ENCODE data around the gene LONP1.
"Not testable (repeated sequence)": the region's sequence is repeated elsewhere in the genome, so short reads cannot be mapped to it uniquely, and the experiment has no call there.

Gene LONP1

DNA sequence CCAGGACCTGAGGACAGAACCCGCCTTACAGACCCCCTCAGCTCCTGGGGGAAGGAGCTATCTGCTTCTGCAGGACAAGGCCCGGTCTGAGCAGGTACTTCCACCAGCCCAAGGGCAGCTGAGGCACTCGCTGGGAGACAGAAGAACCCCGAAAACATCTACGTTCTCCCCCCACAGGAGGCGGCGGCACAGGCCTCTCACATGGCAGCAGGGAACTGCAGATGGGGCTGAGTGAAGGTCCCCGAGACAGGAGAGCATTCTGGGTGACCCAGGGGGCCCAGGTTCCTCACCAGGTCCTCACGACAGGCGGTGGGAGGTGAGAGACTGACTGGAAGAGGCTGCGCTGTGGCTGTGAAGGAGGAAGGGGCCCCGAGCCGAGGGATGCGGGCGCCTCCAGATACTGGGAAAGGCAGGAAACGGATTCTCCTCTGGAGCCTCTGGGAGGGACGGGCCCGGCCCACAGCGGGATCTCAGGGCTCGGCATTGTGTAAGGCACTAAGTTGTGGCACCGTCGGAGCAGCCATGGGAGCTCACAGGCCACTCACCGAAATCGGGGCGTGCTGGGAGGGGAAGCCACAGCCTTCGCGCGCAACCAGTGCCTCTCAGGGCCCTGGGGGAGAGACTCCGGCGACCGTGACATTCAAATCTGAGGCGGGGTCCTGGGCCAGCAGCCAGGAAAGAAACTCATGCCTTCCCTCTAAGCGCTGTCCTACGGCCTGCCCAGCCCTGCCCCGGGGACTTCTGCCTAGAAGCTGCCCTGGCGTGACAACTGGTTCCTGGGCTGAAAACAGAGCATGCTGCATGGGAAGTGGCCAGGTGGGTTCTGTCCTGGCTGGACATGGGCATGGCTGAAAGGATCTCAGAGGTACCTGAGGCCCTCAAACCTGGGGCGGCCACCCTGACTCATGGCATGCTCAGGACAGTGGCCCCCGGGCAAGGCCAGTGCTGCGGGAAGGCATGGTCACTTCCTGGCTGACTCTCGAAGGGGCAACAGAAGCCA is 15.8 kb downstream of the LONP1 start:
- Histone ChIP-seq H3K27me3 (no peaks in the 10 kb centered on the region), H3K9me3 (replicated peaks in 1 of 11) (peaks cover 0 to 27% (median 9%) of the 10 kb centered on the region in 11 experiments; a peak in 12 of 22 replicates), H3K4me1 (peaks cover 2 to 19% (median 12%) of the 10 kb centered on the region in 10 experiments; a peak in 18 of 20 replicates), H3K4me2 (no peak overlapping the region), H3K4me3 (no peak overlapping the region), H3K9ac (no peak overlapping the region), H3K36me3 (peaks cover 81 to 97% (median 90%) of the 10 kb centered on the region in 11 experiments), H3K27ac (no peak overlapping the region), H4K20me1 (peaks cover 33 to 83% (median 66%) of the 10 kb centered on the region in 11 experiments; a peak in 21 of 22 replicates)
- no peak for TF ChIP-seq Cebpa-rat (IDR thresholded peaks at IDR 0.05)

DNA sequence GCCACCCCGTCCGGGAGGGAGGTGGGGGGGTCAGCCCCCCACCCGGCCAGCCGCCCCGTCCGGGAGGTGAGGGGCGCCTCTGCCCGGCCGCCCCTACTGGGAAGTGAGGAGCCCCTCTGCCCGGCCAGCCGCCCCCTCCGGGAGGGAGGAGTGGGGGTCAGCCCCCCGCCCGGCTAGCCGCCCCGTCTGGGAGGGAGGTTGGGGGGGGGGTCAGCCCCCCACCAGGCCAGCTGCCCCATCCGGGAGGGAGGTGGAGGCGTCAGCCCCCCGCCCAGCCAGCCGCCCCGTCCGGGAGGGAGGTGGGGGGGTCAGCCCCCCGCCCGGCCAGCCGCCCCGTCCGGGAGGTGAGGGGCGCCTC is 17.9 kb downstream of the LONP1 start:
- H3K4me2 ChIP-seq, H3K27me3 ChIP-seq, H3K4me3 ChIP-seq, H3K9ac ChIP-seq, H3K27ac ChIP-seq: not testable (repeated sequence)
- peaks cover 53 to 86% (median 77%) of the 10 kb centered on the region in 11 experiments for H4K20me1 ChIP-seq
- peaks cover 5 to 30% (median 24%) of the 10 kb centered on the region in 10 experiments; a peak in 18 of 20 replicates for H3K4me1 ChIP-seq
- H3K36me3 ChIP-seq: peaks cover 68 to 92% (median 84%) of the 10 kb centered on the region in 11 experiments
- peaks cover 0 to 27% (median 9%) of the 10 kb centered on the region in 11 experiments; a peak in 12 of 22 replicates for H3K9me3 ChIP-seq (replicated peaks in 1 of 11)

DNA sequence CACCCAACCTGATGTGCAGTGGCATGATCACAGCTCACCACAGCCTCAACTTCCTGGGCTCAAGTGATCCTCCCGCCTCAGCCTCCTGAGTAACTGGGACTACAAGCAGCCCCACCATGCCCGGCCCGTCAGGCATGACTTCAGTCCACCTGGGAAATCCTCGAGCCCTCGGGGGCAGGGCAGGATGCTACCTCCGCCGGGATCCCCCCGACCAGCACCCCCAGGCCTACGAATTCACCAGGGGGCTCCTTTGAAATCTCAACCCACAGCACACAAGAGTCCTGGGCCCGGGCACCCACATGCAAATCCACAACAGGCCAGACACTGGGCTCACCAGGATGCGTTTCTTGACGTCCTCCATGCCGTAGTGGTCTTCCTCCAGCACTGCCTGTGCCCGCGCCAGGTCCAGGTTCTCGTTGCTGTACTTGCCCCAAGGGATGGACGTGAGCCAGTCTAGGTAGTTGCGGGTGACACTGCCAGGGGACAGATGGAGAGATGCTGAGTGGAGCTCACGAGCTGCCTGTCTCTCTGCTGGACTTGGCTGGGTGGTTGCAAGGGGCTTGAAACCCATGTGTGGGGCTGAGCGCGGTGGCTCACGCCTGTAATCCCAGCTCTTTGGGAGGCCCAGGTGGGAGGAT is 19.4 kb downstream of the LONP1 start:
- no peak overlapping the region for H3K4me3 ChIP-seq
- H4K20me1 ChIP-seq: peaks cover 64 to 86% (median 80%) of the 10 kb centered on the region in 11 experiments
- H3K27me3 ChIP-seq: no peaks in the 10 kb centered on the region
- no peak overlapping the region for H3K9ac ChIP-seq
- H3K27ac ChIP-seq: no peak overlapping the region
- no peak for TF ChIP-seq Cebpa-rat (IDR thresholded peaks at IDR 0.05)
- peaks cover 0 to 27% (median 9%) of the 10 kb centered on the region in 11 experiments; a peak in 12 of 22 replicates for H3K9me3 ChIP-seq (replicated peaks in 1 of 11)
- H3K4me2 ChIP-seq: no peak overlapping the region; a peak in 1 of 22 replicates
- peaks cover 66 to 92% (median 84%) of the 10 kb centered on the region in 11 experiments for H3K36me3 ChIP-seq
- H3K4me1 ChIP-seq: peaks cover 5 to 30% (median 26%) of the 10 kb centered on the region in 10 experiments; a peak in 18 of 20 replicates

DNA sequence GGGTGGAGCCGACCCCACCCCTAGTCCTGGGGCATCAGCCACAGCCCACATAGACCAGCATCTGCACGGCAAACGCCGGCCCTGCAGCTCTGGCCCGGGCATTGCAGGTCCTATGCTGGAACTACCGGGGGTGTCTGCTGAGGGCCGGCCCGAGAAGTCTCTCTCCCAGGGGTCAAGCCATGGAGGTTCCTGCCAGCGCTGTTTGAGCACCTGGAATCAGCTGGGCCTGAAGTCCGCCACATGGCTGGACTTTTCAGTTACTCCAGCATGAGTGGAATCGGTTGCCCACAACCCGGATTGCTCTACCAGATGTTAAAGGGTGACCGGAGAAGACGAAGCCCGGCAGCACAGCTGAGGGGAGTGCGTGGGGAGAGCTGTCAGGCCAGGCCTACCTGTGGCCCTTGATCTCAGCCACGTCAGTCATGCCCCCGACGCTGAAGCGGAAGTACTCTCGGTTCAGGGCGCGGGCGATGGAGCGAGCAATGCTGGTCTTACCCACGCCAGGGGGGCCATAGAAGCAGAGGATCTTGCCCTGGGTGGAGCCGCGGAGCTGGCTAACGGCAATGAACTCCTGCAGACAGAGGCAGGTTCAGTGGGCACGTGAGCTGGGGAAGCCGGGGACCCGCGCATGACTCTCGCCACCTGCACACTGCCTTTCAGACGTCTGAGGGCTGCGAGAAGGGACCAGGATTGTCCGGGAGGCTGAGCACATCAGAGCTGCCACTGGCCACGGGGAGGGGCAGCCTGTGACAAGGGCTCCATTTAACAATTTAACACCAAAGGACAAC is 21.1 kb downstream of the LONP1 start:
- H3K4me3 ChIP-seq: no peak overlapping the region
- peak overlapping the region in 5 of 11 experiments; percentile 9 to 56 (median 14); a peak in 8 of 22 replicates for H3K27ac ChIP-seq
- peak overlapping the region in 8 of 11 experiments; percentile 1 to 46 (median 28); a peak in 13 of 22 replicates for H3K9ac ChIP-seq
- TF ChIP-seq Cebpa-rat (IDR thresholded peaks at IDR 0.05): no peak
- peaks cover 5 to 30% (median 26%) of the 10 kb centered on the region in 10 experiments; a peak in 18 of 20 replicates for H3K4me1 ChIP-seq
- peaks cover 74 to 86% (median 80%) of the 10 kb centered on the region in 11 experiments for H4K20me1 ChIP-seq
- no peaks in the 10 kb centered on the region for H3K27me3 ChIP-seq
- peak overlapping the region; percentile 1 to 66 (median 56); a peak in 20 of 22 replicates for H3K4me2 ChIP-seq
- H3K9me3 ChIP-seq (replicated peaks in 1 of 11): peaks cover 0 to 22% (median 8%) of the 10 kb centered on the region in 11 experiments; a peak in 12 of 22 replicates
- peaks cover 66 to 92% (median 84%) of the 10 kb centered on the region in 11 experiments for H3K36me3 ChIP-seq

DNA sequence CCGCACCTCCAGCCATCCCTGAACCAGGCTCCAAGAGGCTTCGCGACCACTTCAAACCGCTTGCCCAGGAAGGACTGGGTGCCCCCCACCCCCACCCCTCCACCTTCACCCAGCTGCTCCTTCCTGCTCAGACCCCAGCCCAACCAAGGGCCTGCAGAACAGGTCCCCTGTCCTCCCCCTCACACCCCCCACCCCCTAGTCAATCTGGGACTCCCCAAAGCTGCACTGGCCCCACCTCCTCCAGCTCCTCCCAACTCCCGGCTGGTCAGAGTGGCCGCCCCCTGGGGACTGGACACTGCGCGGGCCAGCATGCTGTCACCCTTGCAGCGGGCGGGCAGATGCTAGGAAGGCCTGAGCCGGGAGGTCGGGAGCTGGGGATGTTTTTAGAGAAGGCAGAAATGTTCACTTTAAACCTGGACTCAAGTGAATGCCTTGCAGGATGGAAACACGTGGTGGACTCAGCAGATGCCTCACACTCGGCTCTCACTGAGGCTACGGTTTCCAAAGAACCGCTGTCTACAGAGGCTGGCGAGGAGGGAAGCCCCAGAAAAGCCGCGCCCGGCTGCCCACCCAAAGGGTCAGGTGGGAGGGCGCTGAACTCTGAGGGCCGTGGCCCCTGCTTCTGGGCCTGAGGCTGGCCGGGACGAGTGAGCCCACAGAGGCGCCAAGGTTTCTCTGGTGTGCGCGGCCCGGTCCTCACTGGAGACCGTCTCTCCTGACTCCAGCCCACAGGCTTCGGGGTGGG is 21.9 kb downstream of the LONP1 start:
- H3K9me3 ChIP-seq (replicated peaks in 1 of 11): peaks cover 0 to 14% (median 1%) of the 10 kb centered on the region in 11 experiments; a peak in 9 of 22 replicates
- H4K20me1 ChIP-seq: peaks cover 76 to 86% (median 81%) of the 10 kb centered on the region in 11 experiments
- H3K36me3 ChIP-seq: peaks cover 66 to 92% (median 84%) of the 10 kb centered on the region in 11 experiments
- H3K27ac ChIP-seq: peak overlapping the region in 4 of 11 experiments; percentile 9 to 56 (median 24); a peak in 3 of 22 replicates
- no peak for TF ChIP-seq Cebpa-rat (IDR thresholded peaks at IDR 0.05)
- no peak overlapping the region for H3K4me3 ChIP-seq
- peaks cover 8 to 34% (median 30%) of the 10 kb centered on the region in 10 experiments; a peak in 18 of 20 replicates for H3K4me1 ChIP-seq
- no peaks in the 10 kb centered on the region for H3K27me3 ChIP-seq
- H3K9ac ChIP-seq: peak overlapping the region in 5 of 11 experiments; percentile 1 to 46 (median 24); a peak in 8 of 22 replicates
- H3K4me2 ChIP-seq: peak overlapping the region in 6 of 11 experiments; percentile 51 to 66 (median 59); a peak in 9 of 22 replicates

DNA sequence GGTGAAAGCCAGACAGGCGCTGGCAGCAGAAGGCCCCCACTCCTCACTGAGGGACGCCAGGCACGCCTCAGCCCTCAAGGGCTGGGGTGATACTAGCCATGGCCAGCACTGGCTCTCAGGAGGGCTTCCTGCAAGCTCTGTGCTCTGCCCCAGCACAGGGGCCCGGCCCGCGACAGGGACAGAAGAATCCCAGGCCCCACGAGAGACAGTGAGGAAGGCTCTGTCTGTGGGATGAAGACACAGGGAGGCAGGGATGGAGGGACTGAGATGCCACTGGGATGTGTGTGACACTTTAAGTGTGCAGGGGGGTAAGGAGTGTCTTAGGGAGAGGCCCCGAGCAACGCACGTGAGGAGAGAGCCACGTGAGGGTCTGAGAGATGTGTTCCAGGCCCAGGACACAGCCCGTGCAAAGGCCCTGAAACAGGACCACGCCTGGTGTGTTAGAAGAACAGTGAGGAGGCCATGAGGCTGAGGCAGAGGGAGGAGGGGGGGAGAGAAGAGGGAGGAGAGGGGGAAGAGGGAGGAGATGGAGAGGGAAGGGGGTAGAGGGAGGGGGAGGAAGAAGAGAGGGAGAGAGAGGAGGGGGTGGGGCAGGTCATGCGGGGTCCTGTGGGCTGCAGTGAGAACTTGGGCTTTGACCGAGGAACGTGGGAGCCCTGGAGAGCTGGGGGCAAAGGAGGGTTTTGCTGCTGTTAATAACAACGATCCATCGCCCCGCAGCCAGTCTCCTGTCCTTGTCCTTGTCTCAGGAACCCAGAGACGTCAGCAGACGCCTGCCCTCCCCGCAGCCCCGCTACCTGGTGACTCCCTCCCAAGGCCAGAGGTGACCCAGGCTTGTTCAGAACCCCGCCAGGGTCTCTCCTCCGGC is 22.7 kb downstream of the LONP1 start:
- Histone ChIP-seq H3K9me3 (replicated peaks in 1 of 11) (peaks cover 0 to 13% (median 0%) of the 10 kb centered on the region in 11 experiments; a peak in 4 of 22 replicates), H3K36me3 (peaks cover 72 to 95% (median 90%) of the 10 kb centered on the region in 11 experiments), H3K9ac (no peak overlapping the region), H3K4me2 (no peak overlapping the region), H3K4me3 (no peak overlapping the region), H3K4me1 (peaks cover 16 to 42% (median 35%) of the 10 kb centered on the region in 10 experiments; a peak in 19 of 20 replicates), H3K27ac (no peak overlapping the region), H4K20me1 (peaks cover 84 to 93% (median 90%) of the 10 kb centered on the region in 11 experiments), H3K27me3 (no peaks in the 10 kb centered on the region)
- no peak for TF ChIP-seq Cebpa-rat (IDR thresholded peaks at IDR 0.05)

All from BLaER1 treated with 17β-estradiol and CSF1 and Interleukin-3, amounts not matched to agents 10 nM and 100 nM (cell line).